Measurements from ENCODE around the gene SEH1L. TPM values are rescaled to one million over a fixed set of nuclear protein-coding genes. Genes with fewer than 3 reads are reported as not detected.
A peak's percentile ranks its signal among the peaks of the same experiment; 100 is the strongest.

The SEH1L gene
- total RNA-seq, 2 donors from 2014 or later, result 7.9 to 23.9 TPM

DNA sequence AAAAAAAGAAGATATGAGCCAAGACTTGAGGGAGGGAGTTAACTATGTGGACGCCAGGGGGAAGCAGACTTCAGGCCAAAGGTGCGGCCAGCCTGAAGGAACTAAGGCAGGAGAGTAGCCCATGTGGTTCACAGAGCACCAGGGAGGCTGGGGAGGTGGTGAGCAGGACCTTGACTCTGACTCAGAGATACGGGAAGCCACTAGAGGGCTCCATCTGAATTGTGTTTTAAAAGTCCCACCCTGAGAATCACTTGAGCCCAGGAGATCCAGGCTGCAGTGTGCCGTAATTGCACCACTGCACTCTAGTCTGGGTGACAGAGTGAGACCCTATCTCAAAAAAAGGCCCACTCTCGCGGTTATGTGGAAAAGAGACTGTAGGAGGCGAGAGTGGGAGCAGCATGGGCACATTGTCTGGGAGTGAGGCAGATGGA lies 55.7 kb downstream of the SEH1L start:
- no peaks in the 10 kb centered on the region for H3K27me3 ChIP-seq
- no peaks in the 10 kb centered on the region for H3K9me3 ChIP-seq
- intact Hi-C loops (cut with DNase I), result no loop called here
- 72 to 87% methylated on average over 7 of the region's 7 CpGs for WGBS, 2 donors
- TF ChIP-seq, protein P1, sequence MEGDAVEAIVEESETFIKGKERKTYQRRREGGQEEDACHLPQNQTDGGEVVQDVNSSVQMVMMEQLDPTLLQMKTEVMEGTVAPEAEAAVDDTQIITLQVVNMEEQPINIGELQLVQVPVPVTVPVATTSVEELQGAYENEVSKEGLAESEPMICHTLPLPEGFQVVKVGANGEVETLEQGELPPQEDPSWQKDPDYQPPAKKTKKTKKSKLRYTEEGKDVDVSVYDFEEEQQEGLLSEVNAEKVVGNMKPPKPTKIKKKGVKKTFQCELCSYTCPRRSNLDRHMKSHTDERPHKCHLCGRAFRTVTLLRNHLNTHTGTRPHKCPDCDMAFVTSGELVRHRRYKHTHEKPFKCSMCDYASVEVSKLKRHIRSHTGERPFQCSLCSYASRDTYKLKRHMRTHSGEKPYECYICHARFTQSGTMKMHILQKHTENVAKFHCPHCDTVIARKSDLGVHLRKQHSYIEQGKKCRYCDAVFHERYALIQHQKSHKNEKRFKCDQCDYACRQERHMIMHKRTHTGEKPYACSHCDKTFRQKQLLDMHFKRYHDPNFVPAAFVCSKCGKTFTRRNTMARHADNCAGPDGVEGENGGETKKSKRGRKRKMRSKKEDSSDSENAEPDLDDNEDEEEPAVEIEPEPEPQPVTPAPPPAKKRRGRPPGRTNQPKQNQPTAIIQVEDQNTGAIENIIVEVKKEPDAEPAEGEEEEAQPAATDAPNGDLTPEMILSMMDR (IDR thresholded peaks at IDR 0.05), result peak in 2 of 7 experiments; percentile 13 to 27
- TF ChIP-seq POLR2A (IDR thresholded peaks at IDR 0.05), result no peak
- no peak for ATAC-seq
- H3K4me1 ChIP-seq, result no peaks in the 10 kb centered on the region
- peaks cover 0 to 5% of the 10 kb centered on the region in 2 donors for H3K36me3 ChIP-seq (replicated peaks in 1 of 2; ENCODE audit: insufficient read depth in 1 of 2, low read depth in 2 of 2)
- H3K4me3 ChIP-seq, result no peak overlapping the region
- H3K27ac ChIP-seq, result no peak overlapping the region
- DNase-seq, result peak in 1 of 4 donors; percentile 18

DNA sequence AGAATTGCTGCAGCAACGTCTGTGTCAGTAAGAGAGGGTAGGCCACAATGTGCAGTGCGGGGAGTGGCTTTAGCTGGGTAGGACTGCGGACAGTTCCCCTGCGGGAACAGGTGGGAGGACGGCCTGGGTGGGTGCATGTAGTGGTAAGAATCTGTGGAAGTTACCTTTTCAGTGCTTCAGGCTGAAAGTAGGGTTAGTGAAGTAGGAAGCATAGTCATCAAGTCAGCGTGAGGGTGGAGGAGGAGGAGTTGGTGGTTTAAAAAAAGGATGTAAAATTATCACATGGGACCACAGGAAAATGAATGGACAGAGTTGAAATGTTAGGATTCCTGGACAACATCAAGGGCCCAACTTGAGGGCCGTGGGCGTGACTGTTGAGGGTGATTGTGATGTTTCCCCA lies 56.6 kb downstream of the SEH1L start:
- no peaks in the 10 kb centered on the region for H3K9me3 ChIP-seq
- no peaks in the 10 kb centered on the region for H3K4me1 ChIP-seq
- WGBS, 2 donors, result 85 to 88% methylated on average over 8 of the region's 8 CpGs
- no peak for DNase-seq
- intact Hi-C loops (cut with DNase I), result no loop called here
- ATAC-seq, result no peak
- H3K36me3 ChIP-seq (replicated peaks in 1 of 2; ENCODE audit: insufficient read depth in 1 of 2, low read depth in 2 of 2), result peaks cover 4 to 5% of the 10 kb centered on the region in 2 donors
- H3K27ac ChIP-seq, result no peak overlapping the region
- H3K27me3 ChIP-seq, result no peaks in the 10 kb centered on the region
- no peak overlapping the region for H3K4me3 ChIP-seq
- no peak for TF ChIP-seq POLR2A (IDR thresholded peaks at IDR 0.05)
- TF ChIP-seq, protein P1 (IDR thresholded peaks at IDR 0.05), result no peak

DNA sequence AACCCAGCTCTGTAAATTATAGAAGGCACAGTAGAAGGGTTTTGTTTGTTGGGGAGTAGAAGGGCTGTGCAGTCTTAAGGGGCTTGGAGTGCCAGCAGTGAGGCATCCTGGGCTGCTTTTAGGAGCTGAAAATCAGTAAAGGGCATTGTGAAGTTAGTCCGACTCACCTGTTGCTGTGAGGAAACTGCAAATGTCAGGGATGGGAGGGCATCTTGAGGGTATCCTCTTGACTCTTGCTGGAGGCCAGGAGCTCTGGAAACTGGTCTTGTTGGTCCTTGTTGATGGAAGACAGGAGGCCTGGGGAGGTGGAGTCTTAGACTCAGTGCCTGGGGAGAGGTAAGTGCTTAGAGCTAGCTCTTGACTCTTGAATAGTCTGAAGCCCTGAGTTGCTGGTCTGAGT lies 57.5 kb downstream of the SEH1L start:
- DNase-seq (no peak), ATAC-seq (no peak)
- no peak overlapping the region for H3K4me3 ChIP-seq
- H3K4me1 ChIP-seq, result no peaks in the 10 kb centered on the region
- no peak overlapping the region for H3K27ac ChIP-seq
- no peaks in the 10 kb centered on the region for H3K27me3 ChIP-seq
- H3K9me3 ChIP-seq, result no peaks in the 10 kb centered on the region
- intact Hi-C loops (cut with DNase I), result no loop called here
- peaks cover 5 to 6% of the 10 kb centered on the region in 2 donors for H3K36me3 ChIP-seq (replicated peaks in 1 of 2; ENCODE audit: insufficient read depth in 1 of 2, low read depth in 2 of 2)
- WGBS, 2 donors, result 83 to 100% methylated on average over 1 of the region's 1 CpG
- TF ChIP-seq, protein P1 (IDR thresholded peaks at IDR 0.05), result no peak
- no peak for TF ChIP-seq POLR2A (IDR thresholded peaks at IDR 0.05)

DNA sequence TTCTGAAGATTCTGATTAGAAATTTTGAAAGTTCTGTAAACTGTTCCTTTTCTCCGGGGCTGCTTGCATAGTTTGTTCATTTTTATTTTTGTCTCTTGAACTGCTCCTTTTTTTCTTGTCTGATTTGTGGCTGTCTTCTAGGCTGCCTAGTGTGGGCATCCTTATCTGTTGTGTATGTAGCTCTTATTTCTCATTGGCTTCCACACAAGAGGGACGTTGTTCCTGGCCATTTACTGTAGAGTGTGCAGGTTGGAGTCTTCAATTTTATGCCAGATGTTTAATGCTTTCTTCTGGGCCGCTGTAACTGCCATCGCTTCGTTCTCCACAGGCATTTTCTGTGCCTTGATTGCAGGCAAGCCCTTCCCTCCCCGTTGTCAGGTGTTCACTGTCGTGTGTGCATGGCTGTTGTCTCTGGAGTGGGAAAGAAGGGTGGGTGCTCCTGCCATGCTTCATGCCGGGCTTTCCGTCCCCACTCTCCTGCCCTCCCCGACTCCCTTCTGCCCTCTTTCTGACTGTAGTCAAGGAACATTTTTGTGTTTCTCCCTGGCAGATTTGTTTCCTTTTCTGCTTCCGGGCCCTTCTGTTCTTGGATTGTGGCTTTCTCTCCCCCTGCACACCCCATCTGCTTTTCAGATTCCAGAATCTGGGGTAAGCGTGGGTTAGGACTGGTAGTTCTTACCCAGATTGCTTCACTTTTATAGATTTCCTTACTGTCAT lies 58.9 kb downstream of the SEH1L start:
- WGBS, 2 donors, result 74 to 86% methylated on average over 12 of the region's 12 CpGs
- ATAC-seq (no peak), DNase-seq (no peak)
- H3K27ac ChIP-seq, result no peak overlapping the region
- intact Hi-C loops (cut with DNase I), result no loop called here
- H3K4me3 ChIP-seq, result no peak overlapping the region
- no peak for TF ChIP-seq POLR2A (IDR thresholded peaks at IDR 0.05)
- TF ChIP-seq, protein P1 (IDR thresholded peaks at IDR 0.05), result no peak
- no peaks in the 10 kb centered on the region for H3K27me3 ChIP-seq
- peaks cover 2 to 6% of the 10 kb centered on the region in 2 donors for H3K36me3 ChIP-seq (replicated peaks in 1 of 2; ENCODE audit: insufficient read depth in 1 of 2, low read depth in 2 of 2)
- H3K4me1 ChIP-seq, result no peaks in the 10 kb centered on the region
- no peaks in the 10 kb centered on the region for H3K9me3 ChIP-seq

DNA sequence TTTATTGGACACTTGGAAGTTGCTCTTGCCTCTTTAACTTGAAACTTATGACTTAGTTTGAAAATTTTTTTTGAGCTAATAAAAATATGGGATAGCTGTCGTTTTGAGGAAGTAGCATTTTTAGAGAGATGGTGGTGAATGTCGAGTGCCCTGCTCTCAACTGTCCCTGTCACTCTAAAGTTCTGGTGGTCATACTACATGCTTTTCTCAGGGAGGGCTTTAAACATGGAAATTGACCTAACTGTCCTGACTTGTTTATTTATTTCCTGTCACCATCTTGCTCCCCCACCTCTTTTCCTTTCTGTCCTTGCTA lies 59.4 kb downstream of the SEH1L start:
- ATAC-seq, result no peak
- no peak overlapping the region for H3K4me3 ChIP-seq
- H3K27me3 ChIP-seq, result no peaks in the 10 kb centered on the region
- H3K27ac ChIP-seq, result no peak overlapping the region
- TF ChIP-seq POLR2A (IDR thresholded peaks at IDR 0.05), result no peak
- TF ChIP-seq, protein P1 (IDR thresholded peaks at IDR 0.05), result no peak
- H3K4me1 ChIP-seq, result no peaks in the 10 kb centered on the region
- H3K9me3 ChIP-seq, result no peaks in the 10 kb centered on the region
- no peak for DNase-seq
- intact Hi-C loops (cut with DNase I), result no loop called here
- peaks cover 0 to 9% of the 10 kb centered on the region in 2 donors for H3K36me3 ChIP-seq (replicated peaks in 1 of 2; ENCODE audit: insufficient read depth in 1 of 2, low read depth in 2 of 2)
- WGBS, 2 donors, result 60 to 68% methylated on average over 2 of the region's 2 CpGs

Measured in body of pancreas (tissue), 4 donors.